GM20431 (cell line): ENCODE data around the gene SLC46A1.

Source experiments
- in situ Hi-C: fragments of 300-500 bp; cut with MseI, MboI; formaldehyde crosslinking; loops from one replicate; pipeline ENCODE4 v1.15.0; 2020; ENCODE audit warnings: low sequenced_read_pairs; ENCODE audit not compliant: unreplicated experiment

The SLC46A1 gene

GRCh38 chr17:28404812-28405570 lies 1.0 kb downstream of the SLC46A1 start:
- in situ Hi-C loops = no loop called here

GRCh38 chr17:28404461-28404811 lies 1.6 kb downstream of the SLC46A1 start:
- in situ Hi-C loops = no loop called here

GRCh38 chr17:28404007-28404406 lies 2.0 kb downstream of the SLC46A1 start:
- in situ Hi-C loops = no loop called here

GRCh38 chr17:28402844-28403243 lies 3.2 kb downstream of the SLC46A1 start:
- in situ Hi-C loops = no loop called here

GRCh38 chr17:28402224-28402630 lies 3.8 kb downstream of the SLC46A1 start:
- in situ Hi-C loops = no loop called here

DNA sequence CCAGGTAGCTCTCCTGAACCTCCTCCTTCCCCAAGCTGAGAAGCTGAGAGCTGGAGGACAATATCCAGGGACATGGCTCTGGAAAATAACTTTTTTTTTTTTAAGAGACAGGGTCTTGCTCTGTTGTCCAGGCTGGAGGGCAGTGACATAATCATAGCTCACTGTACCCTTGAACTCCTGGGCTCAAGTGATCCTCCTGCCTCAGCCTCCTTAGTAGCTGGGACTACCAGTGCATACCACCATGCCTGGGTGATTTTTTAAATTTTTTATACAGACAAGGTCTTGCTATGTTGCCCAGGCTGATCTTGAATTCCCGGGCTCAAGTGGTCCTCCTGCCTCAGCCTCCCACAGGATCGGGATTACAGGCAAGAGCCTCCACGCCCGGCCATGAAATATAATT lies 6.2 kb downstream of the SLC46A1 start:
- in situ Hi-C loops = no loop called here

DNA sequence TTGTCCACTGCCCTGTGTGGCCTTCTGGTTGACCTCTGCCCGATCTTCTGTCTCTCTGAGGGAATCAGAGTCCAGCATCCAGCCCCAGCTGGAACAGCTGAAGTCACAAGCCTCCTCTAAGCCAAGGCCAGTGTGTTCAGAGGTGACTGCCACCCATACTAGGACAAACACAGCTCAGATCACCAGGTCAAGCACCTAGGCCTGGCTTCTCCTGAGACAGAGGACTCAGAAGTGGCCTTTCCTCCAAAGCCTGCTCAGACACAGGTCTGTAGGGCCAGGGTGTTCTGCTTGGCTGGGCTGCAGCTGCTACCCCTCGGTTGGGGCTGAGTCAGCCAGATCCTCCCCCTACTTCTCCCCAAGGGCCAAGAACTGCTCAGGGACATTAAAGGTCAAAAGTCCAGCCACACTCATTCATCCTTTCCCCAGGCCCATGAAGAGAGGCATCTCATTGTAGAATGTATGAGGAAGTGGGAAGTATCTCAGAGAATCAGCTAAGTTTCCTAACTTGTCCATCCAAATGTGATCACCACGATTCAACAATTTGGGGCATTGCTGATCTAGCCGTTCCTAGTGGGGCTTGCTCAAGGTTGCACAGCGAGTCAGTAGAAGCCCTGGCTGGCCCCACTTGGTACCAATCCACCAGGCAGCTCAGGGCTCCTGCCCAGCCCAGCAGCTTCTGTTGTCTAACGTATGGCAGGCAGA lies 7.6 kb downstream of the SLC46A1 start:
- in situ Hi-C loops = no loop called here

- in situ Hi-C loops = no loop called here
These were observed 8.2 kb downstream of the SLC46A1 start for GRCh38 chr17:28397687-28398279.

DNA sequence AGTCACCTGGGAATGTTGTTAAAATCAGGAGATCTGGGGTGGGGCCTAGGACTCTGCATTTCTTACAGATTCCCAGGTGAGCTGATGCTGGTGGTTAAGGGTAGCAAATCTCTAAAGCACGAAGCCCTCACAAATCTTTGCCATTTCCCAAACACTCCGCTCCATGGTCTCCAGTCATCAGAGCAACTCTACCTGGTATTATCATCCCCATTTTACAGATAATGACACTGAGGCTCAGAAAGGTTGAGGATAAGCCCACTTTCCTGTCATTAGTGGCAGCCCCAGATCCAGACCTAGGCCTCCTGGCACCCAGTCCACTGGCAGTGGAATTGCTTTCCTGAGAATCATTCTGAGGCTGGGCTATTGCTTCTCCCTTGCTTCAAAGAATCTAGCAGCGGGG lies 8.7 kb downstream of the SLC46A1 start:
- in situ Hi-C loops = no loop called here

DNA sequence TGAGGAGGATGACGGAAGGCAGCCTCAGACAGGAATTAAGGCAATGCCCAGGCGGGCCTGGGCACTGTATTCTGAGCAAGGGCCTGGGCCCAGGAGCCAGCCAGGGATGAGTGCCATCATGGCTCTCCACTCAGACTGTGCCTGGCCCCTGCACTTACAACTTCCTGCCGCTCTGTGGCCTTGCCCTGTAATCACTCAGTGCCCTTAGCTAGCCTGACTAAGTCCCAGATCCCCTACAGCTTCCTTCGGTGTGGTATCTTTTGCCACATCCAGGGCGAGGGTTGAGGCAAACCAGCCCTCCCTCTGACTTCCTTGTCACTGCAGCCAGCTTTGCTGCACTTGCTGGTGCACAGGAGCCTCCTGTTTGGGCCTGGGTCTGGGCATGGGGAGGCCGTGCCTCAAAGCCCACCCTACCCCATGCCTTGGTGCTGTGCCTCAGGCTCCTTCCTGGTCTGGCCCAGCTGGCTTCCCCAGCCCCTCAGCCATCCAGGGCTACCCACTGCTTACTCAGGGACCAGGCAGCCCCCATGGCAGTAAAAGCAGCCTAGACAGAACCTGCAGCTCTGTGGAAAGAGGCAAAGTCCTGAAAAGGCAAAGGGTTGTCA lies 9.3 kb downstream of the SLC46A1 start:
- in situ Hi-C loops = no loop called here

DNA sequence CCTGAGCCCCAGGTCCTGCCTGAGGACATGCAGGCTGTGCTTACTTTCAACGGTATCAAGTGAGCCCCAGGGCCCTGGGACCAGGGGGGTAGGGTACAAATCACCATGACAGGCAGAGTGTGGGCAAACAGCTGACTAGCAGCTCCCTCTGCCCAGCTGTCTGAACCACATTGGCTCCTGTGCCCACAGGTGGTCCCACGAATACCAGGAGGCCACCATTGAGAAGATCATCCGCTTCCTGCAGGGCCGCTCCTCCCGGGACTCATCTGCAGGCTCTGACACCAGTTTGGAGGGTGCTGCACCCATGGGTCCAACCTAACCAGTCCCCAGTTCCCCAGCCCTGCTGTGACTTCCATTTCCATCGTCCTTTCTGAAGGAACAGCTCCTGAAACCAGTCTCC lies 10.0 kb downstream of the SLC46A1 start:
- in situ Hi-C loops = no loop called here

DNA sequence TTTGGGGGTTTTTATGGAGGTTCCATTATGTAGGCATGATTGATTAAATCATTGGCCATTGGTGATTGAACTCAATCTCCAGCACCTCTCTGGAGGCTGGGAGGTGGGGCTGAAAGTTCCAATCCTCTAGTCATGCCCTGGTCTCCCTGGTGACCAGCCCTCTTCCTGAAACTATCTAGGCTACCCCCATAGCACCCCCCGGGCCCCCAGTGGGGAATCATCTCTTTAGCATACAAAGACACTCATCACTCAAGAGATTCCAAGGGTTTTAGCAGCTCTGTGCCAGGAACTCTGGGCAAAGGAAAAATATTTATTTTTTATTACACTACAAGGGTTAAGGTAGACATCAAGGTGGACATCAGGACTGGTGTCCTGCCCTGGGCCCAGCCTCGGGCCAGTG lies 10.6 kb downstream of the SLC46A1 start:
- in situ Hi-C loops = no loop called here

GRCh38 chr17:28394337-28395116 lies 11.5 kb downstream of the SLC46A1 start:
- in situ Hi-C loops = no loop called here

DNA sequence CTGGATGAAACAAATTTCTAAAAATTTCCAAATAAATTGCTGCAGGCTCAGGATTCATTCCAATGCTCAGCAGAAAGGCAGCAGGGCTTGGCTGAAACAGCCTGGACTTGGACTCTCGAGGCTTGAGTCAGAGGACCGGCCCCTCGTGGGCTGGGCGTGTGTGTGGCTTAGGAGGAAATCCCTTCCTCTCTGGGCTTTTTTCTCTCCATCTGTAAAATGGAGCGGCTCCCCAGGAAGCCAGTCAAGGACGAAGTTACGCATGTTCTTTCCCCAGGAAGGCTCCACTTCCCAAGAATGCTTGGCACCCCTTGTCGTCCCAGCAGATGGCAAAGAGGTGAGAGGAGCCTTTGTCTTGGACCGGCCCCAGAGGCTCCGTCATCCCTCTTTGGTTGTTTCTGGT lies 13.5 kb downstream of the SLC46A1 start:
- in situ Hi-C loops = no loop called here

DNA sequence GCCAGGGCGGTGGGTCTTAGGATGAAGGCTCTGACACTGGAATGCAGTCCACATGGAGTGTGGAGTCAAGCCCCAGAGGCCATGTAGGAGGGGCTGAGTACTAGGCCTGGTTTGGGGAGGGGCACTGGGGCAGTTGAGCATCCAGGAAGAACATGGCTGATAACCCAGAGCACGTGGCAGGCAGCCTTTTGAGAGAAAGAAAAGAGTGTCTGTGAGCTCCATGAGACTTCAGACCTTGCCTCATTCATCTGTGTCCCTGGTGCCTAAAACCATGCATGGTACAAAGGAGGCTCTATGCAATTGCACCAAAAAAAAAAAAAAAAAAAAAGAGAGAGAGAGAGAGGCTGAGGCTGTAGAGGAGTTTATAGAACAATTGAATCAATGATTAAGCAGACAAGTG lies 14.6 kb downstream of the SLC46A1 start:
- in situ Hi-C loops = no loop called here

DNA sequence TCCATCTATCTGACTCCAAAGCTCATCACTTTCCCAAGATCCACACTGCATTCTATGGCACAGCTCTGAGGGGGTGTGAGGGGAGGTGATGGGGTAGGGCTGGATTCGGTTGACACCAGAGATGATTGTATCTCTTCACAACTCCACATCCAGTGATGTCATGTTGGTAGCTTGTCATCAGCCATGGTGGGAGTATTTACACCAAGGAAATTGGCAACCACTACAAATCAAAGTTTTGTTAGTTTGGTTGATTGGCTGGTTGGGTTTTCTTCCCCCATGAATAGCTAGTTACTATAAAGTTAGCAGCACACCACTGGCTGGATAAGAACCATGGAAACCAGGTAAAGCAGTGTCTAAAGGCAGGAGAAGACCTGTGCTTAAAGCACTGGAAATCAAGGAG lies 15.0 kb downstream of the SLC46A1 start:
- in situ Hi-C loops = no loop called here

GRCh38 chr17:28390563-28390962 lies 15.4 kb downstream of the SLC46A1 start:
- in situ Hi-C loops = no loop called here

GRCh38 chr17:28390141-28390540 lies 15.9 kb downstream of the SLC46A1 start:
- in situ Hi-C loops = no loop called here

- in situ Hi-C loops = no loop called here
These were observed 17.9 kb downstream of the SLC46A1 start for GRCh38 chr17:28388106-28388505.

DNA sequence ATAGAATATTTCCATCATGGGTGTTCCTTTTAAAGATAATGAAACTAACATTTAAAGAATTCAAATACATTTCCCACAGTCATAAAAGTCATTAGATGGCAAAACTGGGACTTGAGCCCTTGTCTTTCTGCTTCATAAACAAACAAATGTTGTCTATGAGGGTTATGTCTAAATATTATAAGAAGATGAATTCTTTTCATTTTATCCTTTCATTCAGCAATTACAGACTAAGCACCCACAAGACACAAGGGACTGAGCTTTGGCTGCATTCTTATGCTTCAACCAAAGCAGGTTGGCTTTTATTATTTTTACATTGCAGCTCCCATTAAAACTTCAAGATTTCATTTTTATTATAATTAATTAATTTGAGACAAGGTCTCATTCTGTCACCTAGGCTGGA lies 19.6 kb downstream of the SLC46A1 start:
- in situ Hi-C loops = no loop called here
